Activated CD8-positive, alpha-beta memory T cell treated with anti-CD3 and anti-CD28 coated beads for 48 hours (primary cell): Measurements from ENCODE around the gene GABRR2.
"Not testable (repeated sequence)": the region's sequence is repeated elsewhere in the genome, so short reads cannot be mapped to it uniquely, and the experiment has no call there.

Experiments
- DNase-seq, 3 experiments: peaks; one replicate each; pipeline ENCODE4 v3.0.0-alpha.2; 2020; ENCODE audit warnings: low read depth in 2 of 3, low spot score in 2 of 3

Gene GABRR2

GRCh38 chr6:89324304-89324703 is 9.2 kb upstream of the GABRR2 start:
- no peak for DNase-seq

GRCh38 chr6:89323511-89323971 is 8.4 kb upstream of the GABRR2 start:
- DNase-seq, result no peak

- DNase-seq, result no peak
Measured at GRCh38 chr6:89321131-89321970, 6.3 kb upstream of the GABRR2 start.

- DNase-seq, result no peak
Measured at GRCh38 chr6:89320012-89320559, 5.0 kb upstream of the GABRR2 start.

- no peak for DNase-seq
Measured at GRCh38 chr6:89317067-89317466, 2.0 kb upstream of the GABRR2 start.

- no peak for DNase-seq
Measured at GRCh38 chr6:89314692-89315091, 407 bp downstream of the GABRR2 start.

- DNase-seq, result no peak
Measured at GRCh38 chr6:89313006-89313405, 2.1 kb downstream of the GABRR2 start.

GRCh38 chr6:89311853-89312531 is 3.1 kb downstream of the GABRR2 start:
- no peak for DNase-seq

- no peak for DNase-seq
Measured at GRCh38 chr6:89311530-89311852, 3.6 kb downstream of the GABRR2 start.

- no peak for DNase-seq
Measured at GRCh38 chr6:89310929-89311328, 4.2 kb downstream of the GABRR2 start.

GRCh38 chr6:89308525-89309395 is 6.3 kb downstream of the GABRR2 start:
- DNase-seq, result no peak

GRCh38 chr6:89304517-89304916 is 10.6 kb downstream of the GABRR2 start:
- DNase-seq, result not testable (repeated sequence)

GRCh38 chr6:89302936-89303335 is 12.2 kb downstream of the GABRR2 start:
- no peak for DNase-seq

- no peak for DNase-seq
Measured at GRCh38 chr6:89302195-89302770, 12.8 kb downstream of the GABRR2 start.

GRCh38 chr6:89301586-89302194 is 13.4 kb downstream of the GABRR2 start:
- DNase-seq, result no peak

- no peak for DNase-seq
Measured at GRCh38 chr6:89299466-89299850, 15.6 kb downstream of the GABRR2 start.

- no peak for DNase-seq
Measured at GRCh38 chr6:89298680-89299465, 16.2 kb downstream of the GABRR2 start.

- DNase-seq, result peak in 1 of 3 experiments; percentile 35
Measured at GRCh38 chr6:89297695-89298351, 17.3 kb downstream of the GABRR2 start.

GRCh38 chr6:89295981-89296380 is 19.1 kb downstream of the GABRR2 start:
- DNase-seq, result no peak
